Endothelial cell of umbilical vein (primary cell): ENCODE results near the gene UBL3. TPM values are rescaled to one million over a fixed set of nuclear protein-coding genes. Genes with fewer than 3 reads are reported as not detected.

Source experiments
- Bru-seq: library from RNA; stranded (reverse); fragments of 400-500 nt; gene quantifications from one replicate; lab custom pipeline; 2021; lab: Mats Ljungman, UMichigan
- BruChase-seq, 2 experiments: library from RNA; stranded (reverse); fragments of 400-500 nt; gene quantifications; one replicate each; lab custom pipeline; 2021; lab: Mats Ljungman, UMichigan
- BruUV-seq: library from RNA; stranded (reverse); fragments of 400-500 nt; replicated peaks from 2 replicates; lab custom pipeline; 2021; lab: Mats Ljungman, UMichigan
- CTCF ChIA-PET: fragments of 300-600, 350-600 bp; sonication (Branson Sonifier 250); formaldehyde crosslinking; loops from one replicate; lab custom pipeline; 2021; ENCODE audit warnings: antibody characterized with exemption, inconsistent platforms; lab: Charles Lee
- POLR2A ChIA-PET: fragments of 300-600, 350-600 bp; sonication (Branson Sonifier 250); formaldehyde crosslinking; loops from one replicate; lab custom pipeline; 2021; ENCODE audit warnings: antibody characterized with exemption, inconsistent platforms; lab: Charles Lee
- DNase-seq: peaks from one replicate; pipeline ENCODE4 v3.0.0-alpha.2; 2011; ENCODE audit warnings: low read depth, low spot score
- FAIRE-seq: peaks from 2 replicates; lab custom pipeline; 2011; peaks lifted over from hg19 to GRCh38; lab: Jason Lieb, UNC
- H2AFZ ChIP-seq: 2 replicates; pipeline ENCODE4 v1.6.0; 2012; ENCODE audit warnings: low read depth, low read length, control low read depth, inconsistent platforms
- H3K27ac ChIP-seq: 2 replicates; pipeline ENCODE4 v1.5.1; 2011; ENCODE audit warnings: low read depth, mild to moderate bottlenecking, control low read depth, low read length, moderate library complexity; ENCODE audit not compliant: insufficient read depth
- H3K27me3 ChIP-seq, 2 experiments: 2 replicates each; pipeline versions ENCODE4 v1.6.0 to v1.6.1; 2011; ENCODE audit warnings: low read length in 2 of 2, mixed read lengths in 1 of 2; ENCODE audit not compliant: control insufficient read depth in 2 of 2, insufficient read depth in 2 of 2
- H3K36me3 ChIP-seq, 2 experiments: 2 replicates in 1 of 2; 3 replicates in 1 of 2; pipeline ENCODE4 v1.5.1; 2011; ENCODE audit warnings: low read length in 2 of 2, mild to moderate bottlenecking in 1 of 2, moderate library complexity in 1 of 2; ENCODE audit not compliant: control insufficient read depth in 2 of 2, insufficient read depth in 2 of 2; ENCODE audit errors: extremely low read depth in 1 of 2
- H3K4me1 ChIP-seq: 3 replicates; pipeline ENCODE4 v1.5.1; 2011; ENCODE audit warnings: mild to moderate bottlenecking, low read length; ENCODE audit not compliant: control insufficient read depth, insufficient read depth; ENCODE audit errors: extremely low read depth
- H3K4me2 ChIP-seq: 2 replicates; pipeline ENCODE4 v1.6.1; 2011; ENCODE audit warnings: low read length, control low read depth, mixed read lengths; ENCODE audit not compliant: insufficient read depth
- H3K4me3 ChIP-seq, 3 experiments: fragments of 200-600 bp in 1 of 3; sonication (generic), shearing (Covaris generic) in 1 of 3; replicated peaks in 1 of 3; 2 replicates each; pipeline ENCODE4 v1.5.1; 2011 to 2016; ENCODE audit warnings: control low read depth in 3 of 3, low read length in 3 of 3, mild to moderate bottlenecking in 2 of 3, inconsistent platforms in 1 of 3, low read depth in 1 of 3, moderate library complexity in 1 of 3; ENCODE audit not compliant: insufficient read depth in 1 of 3
- H3K79me2 ChIP-seq: 2 replicates; pipeline ENCODE4 v1.6.0; 2012; ENCODE audit warnings: low read length, inconsistent platforms; ENCODE audit not compliant: control insufficient read depth, insufficient read depth
- H3K9ac ChIP-seq: replicated peaks from 2 replicates; pipeline ENCODE3; 2011; ENCODE audit warnings: low read length, control low read depth; ENCODE audit not compliant: insufficient read depth; ENCODE audit errors: extremely low read depth
- H3K9me1 ChIP-seq: replicated peaks from 3 replicates; pipeline ENCODE4 v1.6.0; 2011; ENCODE audit warnings: mild to moderate bottlenecking, low read length; ENCODE audit not compliant: control insufficient read depth, insufficient read depth; ENCODE audit errors: extremely low read depth
- H3K9me3 ChIP-seq: replicated peaks from 2 replicates; pipeline ENCODE4 v1.5.1; 2012; ENCODE audit warnings: low read length, inconsistent platforms; ENCODE audit not compliant: control insufficient read depth, insufficient read depth
- H4K20me1 ChIP-seq: replicated peaks from 2 replicates; pipeline ENCODE3; 2011; ENCODE audit warnings: mild to moderate bottlenecking, low read length; ENCODE audit not compliant: control insufficient read depth, insufficient read depth; ENCODE audit errors: extremely low read depth
- CTCF ChIP-seq, 2 donors: IDR thresholded peaks; 1 replicate in 1 of 2; 2 replicates in 1 of 2; pipeline ENCODE4 v1.5.1; 2011; ENCODE audit warnings: low read length in 2 of 2, mild to moderate bottlenecking in 2 of 2, moderate library complexity in 2 of 2, control low read depth in 1 of 2, inconsistent platforms in 1 of 2, low read depth in 1 of 2; ENCODE audit not compliant: insufficient read depth in 1 of 2; ENCODE audit errors: extremely low read depth in 1 of 2
- EZH2 ChIP-seq: IDR thresholded peaks from 2 replicates; pipeline ENCODE4 v1.6.1; 2012; ENCODE audit warnings: borderline replicate concordance, low read depth, mild to moderate bottlenecking, moderate library complexity, low read length, inconsistent platforms; ENCODE audit not compliant: severe bottlenecking
- FOS ChIP-seq: IDR thresholded peaks from 2 replicates; pipeline ENCODE4 v1.6.1; 2011; ENCODE audit warnings: mild to moderate bottlenecking, low read length, moderate library complexity, borderline replicate concordance; ENCODE audit not compliant: insufficient read depth
- GATA2 ChIP-seq: IDR thresholded peaks from 2 replicates; pipeline ENCODE4 v1.7.0; 2011; ENCODE audit warnings: low read depth, mild to moderate bottlenecking, moderate library complexity, mixed read lengths, low read length; ENCODE audit not compliant: insufficient read length, insufficient read depth
- JUN ChIP-seq: IDR thresholded peaks from 2 replicates; pipeline ENCODE4 v1.6.1; 2011; ENCODE audit warnings: borderline replicate concordance, low read depth; ENCODE audit not compliant: insufficient read length, insufficient read depth
- MAX ChIP-seq: IDR thresholded peaks from 2 replicates; pipeline ENCODE4 v1.6.1; 2011; ENCODE audit not compliant: insufficient read depth, insufficient read length
- MYC ChIP-seq: IDR thresholded peaks from one replicate; pipeline ENCODE4 v1.6.1; 2011; ENCODE audit warnings: mild to moderate bottlenecking, low read depth, low read length
- POLR2A ChIP-seq: IDR thresholded peaks from 2 replicates; pipeline ENCODE4 v1.6.1; 2012; ENCODE audit warnings: low read depth, mild to moderate bottlenecking, control low read depth, low read length
- POLR2AphosphoS5 ChIP-seq: IDR thresholded peaks from 2 replicates; pipeline ENCODE4 v1.6.1; 2012; ENCODE audit warnings: low read depth, mild to moderate bottlenecking, control low read depth, low read length, moderate library complexity; ENCODE audit not compliant: insufficient read depth
- dilution Hi-C: fragments of 300-500 bp; cut with MboI; formaldehyde crosslinking; loops from one replicate; pipeline ENCODE4 v1.15.0; 2019; ENCODE audit warnings: low sequenced_read_pairs; ENCODE audit not compliant: extremely low pct_ligation_motif_present
- intact Hi-C: fragments of 100-400 bp; cut with micrococcal nuclease; formaldehyde crosslinking; loops from one replicate; pipeline ENCODE4 v1.10.0; 2022
- long read RNA-seq: library from polyadenylated mRNA; stranded (forward); transcript quantifications from one replicate; pipeline ENCODE4 v2.0.0, GENCODE V29; 2021
- polyA minus RNA-seq, 3 experiments: library from RNA; depleted of rRNA, polyadenylated mRNA; stranded (reverse); fragments of >200 nt; gene quantifications; 1 replicate in 1 of 3; 2 replicates in 2 of 3; pipeline ENCODE4 v1.2.3, GENCODE V29; 2011
- polyA plus RNA-seq, 4 experiments: library from polyadenylated mRNA; depleted of rRNA in 3 of 4; stranded (reverse) in 3 of 4; unstranded in 1 of 4; fragments of >200 nt; gene quantifications; 2 replicates each; pipeline versions ENCODE4 v1.2.1 to v1.2.3, GENCODE V29; 2011 to 2012; ENCODE audit warnings: missing spikeins in 1 of 4
- total RNA-seq: library from RNA; stranded (reverse); gene quantifications from 2 replicates; pipeline ENCODE4 v1.2.3, GENCODE V29; 2021

The UBL3 gene
- total RNA-seq (11.1 and 11.8 TPM in 2 replicates), polyA plus RNA-seq (3.6 and 4.8 TPM in 2 replicates), polyA minus RNA-seq (6.5 TPM in 2 replicates), Bru-seq, nascent RNA (percentile 71 among the genes with signal in this experiment), BruChase-seq, experiment 1, labeled RNA remaining after a 6-hour chase (percentile 68 among the genes with signal in this experiment), BruChase-seq, experiment 2, labeled RNA remaining after a 2-hour chase (percentile 67 among the genes with signal in this experiment)
- polyA plus RNA-seq (2011; cell fraction: cytosol; rRNA removed) = 5.1 and 5.8 TPM in 2 replicates
- polyA plus RNA-seq (2011; cell fraction: nucleus; rRNA removed) = 3.5 and 4.6 TPM in 2 replicates
- 10.3 and 10.6 TPM in 2 replicates for polyA plus RNA-seq (2012)
- polyA minus RNA-seq (2011; cell fraction: cytosol; rRNA and poly(A)+ RNA removed) = 12.2 TPM
- polyA minus RNA-seq (2011; cell fraction: nucleus; rRNA and poly(A)+ RNA removed) = 8.9 and 9.1 TPM in 2 replicates
- long read RNA-seq, full-length matches to known transcripts = 30 of 33 reads
- long read RNA-seq, partial matches to known transcripts = 0 of 33 reads
- long read RNA-seq, other reads (novel, unspliced or antisense) = 3 of 33 reads

- Histone ChIP-seq H3K36me3 (no peaks in the 10 kb centered on the region), H4K20me1 (no peaks in the 10 kb centered on the region), H3K4me2 (peak within 1 kb of the TSS; percentile 99), H3K4me3 (peak within 1 kb of the TSS; percentile 80 to 99 (median 98)), H3K27ac (peak within 1 kb of the TSS; percentile 83), H3K79me2 (peaks cover 32% of the 10 kb centered on the region), H3K9me1 (no peaks in the 10 kb centered on the region), H3K9ac (peak within 1 kb of the TSS; percentile 92), H3K27me3 (peaks cover 0 to 14% of the 10 kb centered on the region in 2 experiments), H3K4me1 (peaks cover 22% of the 10 kb centered on the region), H3K9me3 (no peaks in the 10 kb centered on the region), H2AFZ (peak within 1 kb of the TSS; percentile 65)
- POLR2A ChIA-PET = interaction anchor here (1.3 to 1.6 kb wide), 2 partner anchors 74 to 766 kb away, joined by 3 to 7 read pairs; no protein-coding TSS in a partner anchor
- CTCF ChIA-PET = interaction anchor here (1.2 to 5.7 kb wide), 7 partner anchors 63 to 342 kb away, joined by 3 to 66 read pairs (median 10); no protein-coding TSS in a partner anchor
- TSS peak; percentile 52 for BruUV-seq
- intact Hi-C loops = loop anchor here (1.0 kb wide), 1 partner anchor 74 kb away; no protein-coding TSS in a partner anchor
- DNase-seq (peak; percentile 97), FAIRE-seq (peak; percentile 89)
- TF ChIP-seq FOS = no peak
- TF ChIP-seq POLR2AphosphoS5 = peak; percentile 65
- peak; percentile 62 for TF ChIP-seq POLR2A
- dilution Hi-C loops = no loop called here
Observed at GRCh38 chr13:29850213-29850898, at the start of gene UBL3. Gene UBL3 (minus strand): TSS chr13:29850617. CDS start chr13:29849538, 1,079 bp downstream.

GRCh38 chr13:29897102-29897501 is 46.7 kb upstream of the UBL3 start:
- H3K4me1 ChIP-seq = no peaks in the 10 kb centered on the region
- H3K79me2 ChIP-seq = no peaks in the 10 kb centered on the region
- intact Hi-C loops (no loop called here), dilution Hi-C loops (no loop called here)
- H3K27me3 ChIP-seq = peaks cover 2 to 4% of the 10 kb centered on the region in 2 experiments
- H4K20me1 ChIP-seq = no peaks in the 10 kb centered on the region
- DNase-seq (no peak), FAIRE-seq (no peak)
- no peaks in the 10 kb centered on the region for H3K36me3 ChIP-seq
- no peaks in the 10 kb centered on the region for H3K9me3 ChIP-seq
- H3K27ac ChIP-seq = no peak overlapping the region
- no TSS peak for BruUV-seq
- H3K4me3 ChIP-seq = no peak overlapping the region
- H2AFZ ChIP-seq = no peak overlapping the region
- H3K9me1 ChIP-seq = no peaks in the 10 kb centered on the region
- ChIA-PET POLR2A (no interaction called here), CTCF (no interaction called here)
- H3K4me2 ChIP-seq = no peak overlapping the region
- TF ChIP-seq POLR2A (no peak), MYC (no peak), POLR2AphosphoS5 (no peak), EZH2 (no peak), FOS (no peak), CTCF (IDR thresholded peaks at IDR 0.05; ENCODE audit: extremely low read depth in 1 of 2, insufficient read depth in 1 of 2, low read depth in 1 of 2, low read length in 2 of 2) (no peak), GATA2 (no peak), MAX (no peak), JUN (no peak)
- no peak overlapping the region for H3K9ac ChIP-seq
